Measurements from ENCODE around the gene GPR18. TPM values are rescaled to one million over a fixed set of nuclear protein-coding genes. Genes with fewer than 3 reads are reported as not detected.
A peak's percentile ranks its signal among the peaks of the same experiment; 100 is the strongest.

The GPR18 gene, protein sequence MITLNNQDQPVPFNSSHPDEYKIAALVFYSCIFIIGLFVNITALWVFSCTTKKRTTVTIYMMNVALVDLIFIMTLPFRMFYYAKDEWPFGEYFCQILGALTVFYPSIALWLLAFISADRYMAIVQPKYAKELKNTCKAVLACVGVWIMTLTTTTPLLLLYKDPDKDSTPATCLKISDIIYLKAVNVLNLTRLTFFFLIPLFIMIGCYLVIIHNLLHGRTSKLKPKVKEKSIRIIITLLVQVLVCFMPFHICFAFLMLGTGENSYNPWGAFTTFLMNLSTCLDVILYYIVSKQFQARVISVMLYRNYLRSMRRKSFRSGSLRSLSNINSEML
- total RNA-seq (under 1 TPM; 0.17 to 0.55 TPM), polyA plus RNA-seq (ENCODE audit: insufficient read length in 6 of 6) (under 1 TPM in 5 of 6 donors, not detected in 1; 0.29 to 0.65 (median 0.46) TPM)
- long read RNA-seq, donor 1, result 0 reads
- long read RNA-seq, donor 2, result 0 reads
- long read RNA-seq, donor 3, result 0 reads
- long read RNA-seq, donor 4, result 0 reads
- long read RNA-seq, donor 5, result 0 reads
- long read RNA-seq, donor 6, result 0 reads
- long read RNA-seq, donor 7, result 0 reads
- long read RNA-seq, donor 8, result 0 reads
- long read RNA-seq, donor 9, result 0 reads
- long read RNA-seq, donor 10, result 0 reads
- long read RNA-seq, donor 11, result 0 reads
- long read RNA-seq, donor 12, partial matches to known transcripts, result 0 of 1 reads
- long read RNA-seq, donor 12, other reads (novel, unspliced or antisense), result 0 of 1 reads

DNA sequence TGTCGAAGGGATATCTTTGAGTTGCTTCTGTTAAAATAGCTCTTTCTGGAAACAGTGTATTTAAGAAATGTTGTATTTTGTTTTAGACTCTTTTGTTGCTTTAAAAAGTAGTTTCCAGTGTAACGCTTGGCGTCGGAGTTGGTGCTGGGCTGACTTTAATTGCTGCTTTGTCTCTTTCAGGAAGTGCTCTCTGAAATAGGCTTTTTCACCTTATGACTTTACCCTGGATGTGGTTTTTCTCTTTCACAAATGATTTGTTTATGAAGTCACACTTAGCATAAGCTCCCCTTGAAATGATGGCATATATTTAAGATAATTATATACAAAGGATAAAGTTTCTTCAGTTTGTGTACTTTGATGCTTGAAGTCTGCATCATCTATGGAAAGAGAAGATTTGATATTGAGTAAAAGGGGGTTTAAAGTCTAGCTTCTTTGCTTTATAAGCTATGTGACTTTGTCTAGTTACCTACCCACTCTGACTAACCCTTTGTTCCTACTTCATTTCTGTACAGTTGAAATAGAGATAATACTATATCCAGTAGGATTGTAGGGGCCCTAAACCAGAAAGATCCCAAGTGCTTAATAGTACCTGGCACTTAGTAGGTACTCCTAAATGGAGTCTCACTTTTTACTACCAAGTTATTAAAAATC is at the start of gene GPR18:
TSS of gene GPR18 (minus strand) at position 170 of the 651 bp plus-strand sequence. CDS start 2,507 bp downstream, outside the sequence.
- H3K4me1 ChIP-seq, result peaks cover 0 to 25% of the 10 kb centered on the region in 2 donors
- intact Hi-C loops (cut with DNase I), result no loop called here
- H3K27me3 ChIP-seq, result no peaks in the 10 kb centered on the region
- H3K9me3 ChIP-seq, result no peaks in the 10 kb centered on the region
- TF ChIP-seq, protein P1, sequence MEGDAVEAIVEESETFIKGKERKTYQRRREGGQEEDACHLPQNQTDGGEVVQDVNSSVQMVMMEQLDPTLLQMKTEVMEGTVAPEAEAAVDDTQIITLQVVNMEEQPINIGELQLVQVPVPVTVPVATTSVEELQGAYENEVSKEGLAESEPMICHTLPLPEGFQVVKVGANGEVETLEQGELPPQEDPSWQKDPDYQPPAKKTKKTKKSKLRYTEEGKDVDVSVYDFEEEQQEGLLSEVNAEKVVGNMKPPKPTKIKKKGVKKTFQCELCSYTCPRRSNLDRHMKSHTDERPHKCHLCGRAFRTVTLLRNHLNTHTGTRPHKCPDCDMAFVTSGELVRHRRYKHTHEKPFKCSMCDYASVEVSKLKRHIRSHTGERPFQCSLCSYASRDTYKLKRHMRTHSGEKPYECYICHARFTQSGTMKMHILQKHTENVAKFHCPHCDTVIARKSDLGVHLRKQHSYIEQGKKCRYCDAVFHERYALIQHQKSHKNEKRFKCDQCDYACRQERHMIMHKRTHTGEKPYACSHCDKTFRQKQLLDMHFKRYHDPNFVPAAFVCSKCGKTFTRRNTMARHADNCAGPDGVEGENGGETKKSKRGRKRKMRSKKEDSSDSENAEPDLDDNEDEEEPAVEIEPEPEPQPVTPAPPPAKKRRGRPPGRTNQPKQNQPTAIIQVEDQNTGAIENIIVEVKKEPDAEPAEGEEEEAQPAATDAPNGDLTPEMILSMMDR (IDR thresholded peaks at IDR 0.05), result no peak
- peaks cover 0 to 9% of the 10 kb centered on the region in 2 donors for H3K36me3 ChIP-seq
- H3K4me3 ChIP-seq, result no peak within 1 kb of the TSS
- no peak for DNase-seq
- peak within 1 kb of the TSS in 1 of 2 donors; percentile 70 for H3K27ac ChIP-seq
- ATAC-seq, result no peak

DNA sequence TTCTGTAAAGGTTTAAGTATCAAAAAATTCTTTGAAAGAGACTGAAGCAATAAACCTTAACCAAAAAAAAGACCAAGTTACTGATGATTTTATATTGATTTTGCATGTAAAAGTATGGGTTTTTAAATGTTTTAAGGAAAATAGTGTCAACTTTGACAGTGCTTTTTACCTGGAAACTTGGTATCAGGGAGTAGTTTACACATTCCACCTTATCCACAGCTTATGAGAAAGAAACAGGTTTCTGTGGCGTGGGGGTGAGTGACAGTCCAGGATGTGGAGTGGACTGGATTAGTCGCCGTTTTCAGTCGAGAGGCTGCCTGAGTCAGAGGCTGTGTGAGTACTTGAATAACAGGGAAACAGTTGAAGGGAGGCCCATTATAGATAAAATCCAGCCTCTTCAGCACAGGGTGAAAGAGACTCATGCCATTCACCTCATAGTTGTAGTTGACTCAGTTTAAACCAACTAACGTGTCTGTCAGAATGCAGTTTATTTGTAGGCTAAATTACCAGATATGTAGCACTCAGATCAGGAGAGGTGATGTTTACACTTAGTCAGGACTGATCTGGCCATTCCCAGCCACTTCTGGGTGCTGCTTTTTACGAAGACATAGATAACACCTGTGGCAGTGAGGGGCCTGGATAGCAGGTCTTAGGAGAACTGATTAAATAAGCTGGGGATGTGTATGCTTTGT is 49.6 kb upstream of the GPR18 start:
- peak; percentile 81 for ATAC-seq
- intact Hi-C loops (cut with DNase I), result no loop called here
- Histone ChIP-seq H3K4me1 (peaks cover 0 to 68% of the 10 kb centered on the region in 2 donors), H3K9me3 (no peaks in the 10 kb centered on the region), H3K4me3 (peak overlapping the region in 1 of 2 donors; percentile 31), H3K27me3 (no peaks in the 10 kb centered on the region), H3K27ac (peak overlapping the region; percentile 48 to 69), H3K36me3 (no peaks in the 10 kb centered on the region)
- peak in 2 of 4 donors; percentile 47 to 75 for DNase-seq
- TF ChIP-seq, protein P1 (IDR thresholded peaks at IDR 0.05), result no peak

DNA sequence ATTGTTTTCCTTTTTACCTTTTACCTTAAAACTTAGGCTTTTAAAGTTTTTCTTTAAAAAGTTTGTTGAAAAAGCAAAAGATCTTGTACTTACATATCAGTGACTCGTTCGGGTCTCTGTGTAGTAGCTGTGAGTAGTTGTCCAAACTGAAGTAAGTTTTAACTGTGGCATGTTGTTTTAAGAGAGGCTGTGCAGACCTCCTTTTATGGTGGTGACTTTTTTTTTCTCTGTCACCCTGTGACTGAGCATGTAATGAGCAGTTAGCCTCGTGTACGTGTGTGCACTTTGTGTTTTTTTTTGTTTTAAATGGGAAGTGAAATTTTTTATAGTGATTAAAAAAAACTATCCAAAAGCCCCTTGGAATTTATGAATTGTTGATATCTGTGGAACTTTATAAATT is 49.1 kb upstream of the GPR18 start, which contains the start of gene GPR183:
TSS of gene GPR183 (minus strand) at position 153 of the 400 bp plus-strand sequence. CDS start 11,254 bp downstream, outside the sequence.
- Histone ChIP-seq H3K36me3 (no peaks in the 10 kb centered on the region), H3K4me3 (peak within 1 kb of the TSS; percentile 1 to 31), H3K9me3 (no peaks in the 10 kb centered on the region), H3K4me1 (peaks cover 0 to 66% of the 10 kb centered on the region in 2 donors), H3K27me3 (no peaks in the 10 kb centered on the region), H3K27ac (peak within 1 kb of the TSS; percentile 48 to 69)
- TF ChIP-seq, protein P1 (IDR thresholded peaks at IDR 0.05), result no peak
- intact Hi-C loops (cut with DNase I), result no loop called here
- ATAC-seq (peak; percentile 68), DNase-seq (peak in 1 of 4 donors; percentile 37)

DNA sequence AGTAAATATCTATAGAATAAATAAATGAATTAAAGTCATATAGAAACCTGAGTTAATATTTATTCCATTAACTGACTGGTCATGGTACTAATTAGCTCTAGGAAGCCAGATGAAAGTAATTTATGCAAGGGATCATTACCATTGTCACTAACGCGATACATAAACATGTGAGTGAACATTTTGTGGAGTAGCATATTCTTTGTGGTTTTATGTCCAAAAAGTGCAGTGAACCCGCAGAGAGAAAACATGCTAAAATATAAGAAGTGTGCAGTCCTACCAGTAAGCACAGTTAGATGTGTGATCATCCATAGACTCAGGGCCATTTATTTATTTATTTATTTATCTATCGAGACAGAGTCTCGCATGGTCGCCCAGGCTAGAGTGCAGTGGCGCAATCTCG is 47.4 kb upstream of the GPR18 start:
- DNase-seq (no peak), ATAC-seq (no peak)
- Histone ChIP-seq H3K27me3 (no peaks in the 10 kb centered on the region), H3K4me1 (peaks cover 0 to 54% of the 10 kb centered on the region in 2 donors), H3K4me3 (peak overlapping the region in 1 of 2 donors; percentile 31), H3K27ac (no peak overlapping the region), H3K36me3 (no peaks in the 10 kb centered on the region), H3K9me3 (no peaks in the 10 kb centered on the region)
- TF ChIP-seq, protein P1 (IDR thresholded peaks at IDR 0.05), result no peak
- intact Hi-C loops (cut with DNase I), result no loop called here

All from left lung (tissue), 14 donors.